Neural crest cell (in vitro differentiated cells): ENCODE results near the gene NDUFAF2. TPM values are rescaled to one million over a fixed set of nuclear protein-coding genes. Genes with fewer than 3 reads are reported as not detected.
A peak's percentile ranks its signal among the peaks of the same experiment; 100 is the strongest.

Experiments used
- DNase-seq: peaks from one replicate; pipeline ENCODE4 v3.0.0; 2021; ENCODE audit warnings: low read depth, mixed read lengths, low spot score
- H3K27ac Mint-ChIP-seq: one replicate; pipeline ENCODE4 v1.8.0; 2021; ENCODE audit warnings: mild to moderate bottlenecking, mixed read lengths; ENCODE audit not compliant: unreplicated experiment
- H3K27me3 Mint-ChIP-seq: 2 replicates; pipeline ENCODE4 v1.8.0; 2021; ENCODE audit warnings: low read depth, mild to moderate bottlenecking, mixed read lengths
- H3K36me3 Mint-ChIP-seq: 2 replicates; pipeline ENCODE4 v1.8.0; 2021; ENCODE audit warnings: low read depth, mild to moderate bottlenecking, mixed read lengths
- H3K4me1 Mint-ChIP-seq: 2 replicates; pipeline ENCODE4 v1.8.0; 2021; ENCODE audit warnings: mixed read lengths
- H3K4me3 Mint-ChIP-seq: one replicate; pipeline ENCODE4 v1.8.0; 2021; ENCODE audit warnings: mild to moderate bottlenecking, mixed read lengths
- H3K9me3 Mint-ChIP-seq: 2 replicates; pipeline ENCODE4 v1.8.0; 2021; ENCODE audit warnings: mixed read lengths
- total RNA-seq: library from RNA; stranded (reverse); gene quantifications from 2 replicates; pipeline ENCODE4 v1.2.1, GENCODE V29; 2021
- TF ChIP-seq, protein P1 (sequence below): fragments of 200-600 bp; sonication (generic); conservative IDR thresholded peaks from 2 replicates; pipeline ENCODE4 v1.5.0; 2021; ENCODE audit warnings: antibody characterized with exemption, mild to moderate bottlenecking

Gene NDUFAF2
- total RNA-seq, 1 donor from 2014 or later = 37.7 TPM

DNA sequence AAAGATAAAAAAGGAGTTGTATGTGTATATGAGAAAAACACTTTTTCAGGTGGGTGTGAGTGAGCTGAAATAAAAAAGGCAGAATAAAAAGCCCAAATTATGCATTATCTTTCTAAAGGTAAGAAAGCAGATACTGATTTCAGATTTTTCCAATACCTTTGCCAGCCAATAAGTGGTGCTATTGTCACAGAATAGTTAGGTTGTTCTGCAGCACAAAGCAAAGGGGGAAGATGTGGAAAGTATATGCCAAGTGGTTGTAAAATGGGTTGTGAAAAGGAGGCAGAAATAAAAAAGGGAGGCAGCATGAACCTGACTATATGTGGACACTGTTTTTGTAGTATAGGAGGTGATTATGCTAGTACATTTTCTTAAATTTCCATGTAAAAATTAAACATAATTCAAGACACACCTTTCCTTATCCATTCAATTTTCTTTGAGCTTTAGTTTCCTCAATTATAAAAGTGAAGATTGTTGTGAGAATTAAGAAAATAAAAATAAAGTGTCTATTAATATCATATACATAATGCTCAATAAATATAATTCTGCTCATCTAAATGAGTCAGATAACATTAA, 110.5 kb downstream of the NDUFAF2 start:
- H3K4me3 Mint-ChIP-seq = no peak overlapping the region
- H3K27ac Mint-ChIP-seq = no peak overlapping the region
- no peaks in the 10 kb centered on the region for H3K36me3 Mint-ChIP-seq
- TF ChIP-seq, protein P1, sequence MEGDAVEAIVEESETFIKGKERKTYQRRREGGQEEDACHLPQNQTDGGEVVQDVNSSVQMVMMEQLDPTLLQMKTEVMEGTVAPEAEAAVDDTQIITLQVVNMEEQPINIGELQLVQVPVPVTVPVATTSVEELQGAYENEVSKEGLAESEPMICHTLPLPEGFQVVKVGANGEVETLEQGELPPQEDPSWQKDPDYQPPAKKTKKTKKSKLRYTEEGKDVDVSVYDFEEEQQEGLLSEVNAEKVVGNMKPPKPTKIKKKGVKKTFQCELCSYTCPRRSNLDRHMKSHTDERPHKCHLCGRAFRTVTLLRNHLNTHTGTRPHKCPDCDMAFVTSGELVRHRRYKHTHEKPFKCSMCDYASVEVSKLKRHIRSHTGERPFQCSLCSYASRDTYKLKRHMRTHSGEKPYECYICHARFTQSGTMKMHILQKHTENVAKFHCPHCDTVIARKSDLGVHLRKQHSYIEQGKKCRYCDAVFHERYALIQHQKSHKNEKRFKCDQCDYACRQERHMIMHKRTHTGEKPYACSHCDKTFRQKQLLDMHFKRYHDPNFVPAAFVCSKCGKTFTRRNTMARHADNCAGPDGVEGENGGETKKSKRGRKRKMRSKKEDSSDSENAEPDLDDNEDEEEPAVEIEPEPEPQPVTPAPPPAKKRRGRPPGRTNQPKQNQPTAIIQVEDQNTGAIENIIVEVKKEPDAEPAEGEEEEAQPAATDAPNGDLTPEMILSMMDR = peak; percentile 87
- H3K27me3 Mint-ChIP-seq = no peaks in the 10 kb centered on the region
- no peaks in the 10 kb centered on the region for H3K9me3 Mint-ChIP-seq
- peaks cover 9% of the 10 kb centered on the region for H3K4me1 Mint-ChIP-seq
- DNase-seq = no peak

DNA sequence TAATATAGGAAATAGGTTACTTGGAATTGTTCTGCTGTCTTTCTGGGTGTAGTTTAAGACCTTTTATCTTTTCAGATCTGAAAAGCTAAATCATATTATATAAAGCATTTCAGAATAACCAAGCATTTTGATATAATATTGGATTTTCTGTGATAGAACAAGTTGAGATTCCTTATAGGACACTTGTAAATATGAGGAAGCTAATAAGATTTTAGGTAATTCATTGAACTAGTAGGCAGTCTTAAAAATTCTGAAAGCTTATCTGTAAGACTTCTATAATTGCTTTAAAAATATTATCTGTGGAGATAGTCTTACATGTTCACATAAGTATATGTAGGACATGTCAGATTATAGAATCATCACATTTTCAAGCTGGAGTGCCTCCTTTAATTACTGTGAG, 114.5 kb downstream of the NDUFAF2 start:
- Mint-ChIP-seq H3K9me3 (peaks cover 6% of the 10 kb centered on the region), H3K27ac (no peak overlapping the region), H3K4me1 (no peaks in the 10 kb centered on the region), H3K4me3 (no peak overlapping the region), H3K27me3 (no peaks in the 10 kb centered on the region), H3K36me3 (peaks cover 10% of the 10 kb centered on the region)
- no peak for DNase-seq
- TF ChIP-seq, protein P1 = no peak

DNA sequence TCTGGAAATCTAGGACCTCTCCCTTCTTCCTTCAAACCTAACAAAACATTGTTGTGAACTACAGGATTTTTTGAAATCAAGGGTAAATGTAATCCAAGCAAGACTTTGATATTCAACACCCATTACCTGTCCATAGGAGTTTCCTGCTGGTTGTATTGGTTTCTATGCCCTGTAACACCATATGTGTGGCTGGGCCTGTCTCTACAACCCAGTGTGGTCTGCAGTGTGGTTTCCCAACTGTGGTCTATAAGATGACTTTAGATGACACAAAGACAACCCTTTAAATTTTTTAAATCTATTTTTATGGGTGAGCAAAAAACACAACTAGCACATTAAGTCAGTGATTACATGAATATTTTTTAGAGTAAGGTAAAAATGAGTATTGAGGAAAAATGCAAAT, 124.1 kb downstream of the NDUFAF2 start:
- TF ChIP-seq, protein P1 = no peak
- no peaks in the 10 kb centered on the region for H3K4me1 Mint-ChIP-seq
- no peaks in the 10 kb centered on the region for H3K27me3 Mint-ChIP-seq
- DNase-seq = no peak
- no peak overlapping the region for H3K4me3 Mint-ChIP-seq
- H3K36me3 Mint-ChIP-seq = peaks cover 13% of the 10 kb centered on the region
- no peak overlapping the region for H3K27ac Mint-ChIP-seq
- H3K9me3 Mint-ChIP-seq = peaks cover 14% of the 10 kb centered on the region

DNA sequence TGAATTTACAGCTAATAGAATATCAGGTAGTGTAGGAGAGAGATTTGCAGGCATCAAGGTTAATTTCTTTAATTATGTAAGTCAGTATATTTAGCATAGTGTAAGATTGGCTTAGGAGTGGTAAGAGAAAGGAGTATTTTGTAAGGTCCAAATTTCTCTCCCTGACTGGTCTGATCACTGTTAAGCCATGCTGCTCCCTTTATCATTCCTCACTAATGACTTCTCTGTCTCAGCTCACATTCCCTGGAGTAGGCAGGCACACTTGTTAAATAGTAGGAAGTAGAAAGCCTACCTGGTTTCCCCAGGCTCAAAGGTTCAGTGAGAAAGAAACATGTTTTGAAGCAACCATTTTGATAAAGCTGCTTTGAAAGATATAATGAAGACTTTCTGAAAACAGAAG, 126.5 kb downstream of the NDUFAF2 start:
- Mint-ChIP-seq H3K4me1 (no peaks in the 10 kb centered on the region), H3K27ac (no peak overlapping the region), H3K9me3 (peaks cover 3% of the 10 kb centered on the region), H3K27me3 (no peaks in the 10 kb centered on the region), H3K36me3 (peaks cover 3% of the 10 kb centered on the region), H3K4me3 (no peak overlapping the region)
- TF ChIP-seq, protein P1 = no peak
- DNase-seq = no peak

DNA sequence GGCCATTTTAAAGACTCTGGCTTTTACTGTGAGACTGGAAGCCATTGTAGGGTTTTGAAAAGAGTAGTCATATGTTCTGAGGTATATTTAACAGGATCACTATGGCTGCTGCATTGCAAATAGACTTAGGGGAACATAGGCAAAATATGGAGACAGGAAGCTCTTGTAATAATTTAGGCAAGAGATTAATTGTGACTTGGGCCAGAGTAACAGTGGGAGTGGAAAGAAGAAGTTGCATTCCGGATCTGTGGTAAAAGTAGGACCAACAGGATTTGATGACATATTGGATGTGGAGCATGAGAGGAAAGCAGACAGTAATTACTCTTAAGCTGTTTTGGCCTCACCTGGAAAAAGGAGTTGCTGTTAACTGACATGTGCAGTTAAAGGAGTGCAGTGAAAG, 131.6 kb downstream of the NDUFAF2 start:
- TF ChIP-seq, protein P1 = no peak
- Mint-ChIP-seq H3K9me3 (no peaks in the 10 kb centered on the region), H3K4me1 (no peaks in the 10 kb centered on the region), H3K36me3 (no peaks in the 10 kb centered on the region), H3K4me3 (no peak overlapping the region), H3K27me3 (no peaks in the 10 kb centered on the region), H3K27ac (no peak overlapping the region)
- no peak for DNase-seq

DNA sequence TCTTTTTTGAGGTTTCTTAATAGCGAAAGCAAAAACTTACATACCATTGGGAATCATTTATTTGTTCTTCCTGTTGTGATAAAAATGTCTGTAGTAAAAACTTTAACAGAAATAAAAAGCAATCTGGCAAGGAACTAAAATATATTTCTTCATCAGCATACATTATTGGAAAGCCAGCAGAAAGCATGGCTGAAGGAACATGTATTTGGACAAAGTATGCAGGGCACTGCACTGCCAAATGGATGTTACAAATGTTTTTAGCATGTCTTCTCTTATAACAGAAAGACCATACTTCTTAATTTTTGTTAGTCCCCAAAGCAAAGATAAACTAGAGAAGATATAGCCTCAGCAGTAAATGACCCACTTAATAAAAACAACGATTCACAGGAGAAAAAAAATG, 136.7 kb downstream of the NDUFAF2 start:
- Mint-ChIP-seq H3K27ac (no peak overlapping the region), H3K9me3 (peaks cover 2% of the 10 kb centered on the region), H3K27me3 (no peaks in the 10 kb centered on the region), H3K4me3 (no peak overlapping the region), H3K4me1 (no peaks in the 10 kb centered on the region), H3K36me3 (peaks cover 7% of the 10 kb centered on the region)
- TF ChIP-seq, protein P1 = no peak
- no peak for DNase-seq
